CD4-positive, alpha-beta T cell (primary cell): ENCODE data around the gene HMCN2. TPM values are rescaled to one million over a fixed set of nuclear protein-coding genes. Genes with fewer than 3 reads are reported as not detected.

ENCODE experiments used
- ATAC-seq: fragments of 200-7000 bp; cut with Tn5 transposase; one replicate; pipeline ENCODE4 v1.10.0; 2022; ENCODE audit warnings: mild to moderate bottlenecking; ENCODE audit not compliant: poor library complexity
- CTCF ChIA-PET: fragments of 350-600 bp; sonication (Branson Sonifier 250); formaldehyde crosslinking; loops from one replicate; lab custom pipeline; 2021; ENCODE audit warnings: antibody characterized with exemption, inconsistent platforms; lab: Charles Lee
- POLR2A ChIA-PET: fragments of 350-600 bp; sonication (Branson Sonifier 250); formaldehyde crosslinking; loops from one replicate; lab custom pipeline; 2021; ENCODE audit warnings: antibody characterized with exemption, inconsistent platforms; lab: Charles Lee
- DNase-seq, 14 experiments: peaks; one replicate each; pipeline ENCODE4 v3.0.0-alpha.2; 2013 to 2020; ENCODE audit warnings: mixed read lengths in 2 of 14
- H3K27ac ChIP-seq, 2 donors: one replicate each; pipeline versions ENCODE4 v1.5.1 to v1.7.0; 2013; ENCODE audit warnings: low read length in 2 of 2, low read depth in 1 of 2, mild to moderate bottlenecking in 1 of 2
- H3K27me3 ChIP-seq, 2 experiments: 1 replicate in 1 of 2; 2 replicates in 1 of 2; pipeline versions ENCODE4 v1.6.1 to v1.7.0; 2013; ENCODE audit warnings: low read length in 2 of 2, control low read depth in 1 of 2, mild to moderate bottlenecking in 1 of 2, moderate library complexity in 1 of 2; ENCODE audit not compliant: insufficient read depth in 2 of 2, control insufficient read depth in 1 of 2
- H3K36me3 ChIP-seq: one replicate; pipeline ENCODE4 v1.6.1; 2013; ENCODE audit warnings: low read length, control low read depth; ENCODE audit not compliant: insufficient read depth
- H3K4me1 ChIP-seq: one replicate; pipeline ENCODE4 v1.6.1; 2013; ENCODE audit warnings: low read length, control low read depth; ENCODE audit not compliant: insufficient read depth
- H3K4me3 ChIP-seq: one replicate; pipeline ENCODE4 v1.5.1; 2013; ENCODE audit warnings: mild to moderate bottlenecking, low read length, moderate library complexity
- H3K9me3 ChIP-seq, 2 experiments: 1 replicate in 1 of 2; 2 replicates in 1 of 2; pipeline versions ENCODE4 v1.6.1 to v1.7.0; 2013; ENCODE audit warnings: low read length in 2 of 2, mild to moderate bottlenecking in 2 of 2, control low read depth in 1 of 2, moderate library complexity in 1 of 2; ENCODE audit not compliant: control insufficient read depth in 1 of 2, insufficient read depth in 1 of 2
- H3K27ac Mint-ChIP-seq: one replicate; pipeline ENCODE4 v1.8.0; 2020; ENCODE audit warnings: mixed read lengths
- H3K27me3 Mint-ChIP-seq: one replicate; pipeline ENCODE4 v1.8.0; 2021; ENCODE audit warnings: mixed read lengths
- H3K36me3 Mint-ChIP-seq: one replicate; pipeline ENCODE4 v1.8.0; 2021; ENCODE audit warnings: low read depth, mixed read lengths
- H3K4me1 Mint-ChIP-seq: one replicate; pipeline ENCODE4 v1.8.0; 2021; ENCODE audit warnings: low read depth, mixed read lengths
- H3K4me3 Mint-ChIP-seq: one replicate; pipeline ENCODE4 v1.8.0; 2020; ENCODE audit warnings: mild to moderate bottlenecking, mixed read lengths
- H3K9me3 Mint-ChIP-seq: one replicate; pipeline ENCODE4 v1.8.0; 2020; ENCODE audit warnings: mixed read lengths
- intact Hi-C, 2 experiments: fragments of 100-400 bp; cut with DNase I in 1 of 2; cut with micrococcal nuclease in 1 of 2; formaldehyde crosslinking; loops; one replicate each; pipeline versions ENCODE4 v1.15.1 to v1.9.0; 2023 to 2025; cut with DNase I, micrococcal nuclease
- total RNA-seq, 174 experiments: library from RNA in 2 of 174; stranded (reverse) in 2 of 174; gene quantifications; one replicate each; pipeline ENCODE4 v1.2.3 and lab custom pipeline; 2021 to 2026
- TF ChIP-seq, protein P1 (sequence below): fragments of 200-600 bp; IDR thresholded peaks from one replicate; pipeline ENCODE4 v1.8.0; 2022; ENCODE audit warnings: antibody characterized with exemption, mild to moderate bottlenecking

The HMCN2 gene
- total RNA-seq, 2 experiments from 2014 or later = not detected

- Histone ChIP-seq H3K27me3 (peaks cover 38 to 46% of the 10 kb centered on the region in 2 experiments), H3K36me3 (no peaks in the 10 kb centered on the region), H3K4me1 (no peaks in the 10 kb centered on the region), H3K4me3 (no peak overlapping the region), H3K9me3 (peaks cover 0 to 17% of the 10 kb centered on the region in 2 experiments), H3K27ac (no peak overlapping the region)
- ChIA-PET POLR2A (no interaction called here), CTCF (no interaction called here)
- no peaks in the 10 kb centered on the region for H3K9me3 Mint-ChIP-seq
- TF ChIP-seq, protein P1, sequence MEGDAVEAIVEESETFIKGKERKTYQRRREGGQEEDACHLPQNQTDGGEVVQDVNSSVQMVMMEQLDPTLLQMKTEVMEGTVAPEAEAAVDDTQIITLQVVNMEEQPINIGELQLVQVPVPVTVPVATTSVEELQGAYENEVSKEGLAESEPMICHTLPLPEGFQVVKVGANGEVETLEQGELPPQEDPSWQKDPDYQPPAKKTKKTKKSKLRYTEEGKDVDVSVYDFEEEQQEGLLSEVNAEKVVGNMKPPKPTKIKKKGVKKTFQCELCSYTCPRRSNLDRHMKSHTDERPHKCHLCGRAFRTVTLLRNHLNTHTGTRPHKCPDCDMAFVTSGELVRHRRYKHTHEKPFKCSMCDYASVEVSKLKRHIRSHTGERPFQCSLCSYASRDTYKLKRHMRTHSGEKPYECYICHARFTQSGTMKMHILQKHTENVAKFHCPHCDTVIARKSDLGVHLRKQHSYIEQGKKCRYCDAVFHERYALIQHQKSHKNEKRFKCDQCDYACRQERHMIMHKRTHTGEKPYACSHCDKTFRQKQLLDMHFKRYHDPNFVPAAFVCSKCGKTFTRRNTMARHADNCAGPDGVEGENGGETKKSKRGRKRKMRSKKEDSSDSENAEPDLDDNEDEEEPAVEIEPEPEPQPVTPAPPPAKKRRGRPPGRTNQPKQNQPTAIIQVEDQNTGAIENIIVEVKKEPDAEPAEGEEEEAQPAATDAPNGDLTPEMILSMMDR = no peak
- no peak for DNase-seq
- H3K4me3 Mint-ChIP-seq = no peak overlapping the region
- peaks cover 49% of the 10 kb centered on the region for H3K27me3 Mint-ChIP-seq
- ATAC-seq = no peak
- no peak overlapping the region for H3K27ac Mint-ChIP-seq
- no peaks in the 10 kb centered on the region for H3K4me1 Mint-ChIP-seq
- intact Hi-C loops = no loop called here
- H3K36me3 Mint-ChIP-seq = no peaks in the 10 kb centered on the region
These were observed 201.1 kb downstream of the HMCN2 start for GRCh38 chr9:130466537-130467217.

GRCh38 chr9:130467316-130467715 is 201.8 kb downstream of the HMCN2 start:
- Histone ChIP-seq H3K9me3 (peaks cover 0 to 22% of the 10 kb centered on the region in 2 experiments), H3K36me3 (no peaks in the 10 kb centered on the region), H3K27me3 (peaks cover 38 to 50% of the 10 kb centered on the region in 2 experiments), H3K27ac (no peak overlapping the region), H3K4me1 (no peaks in the 10 kb centered on the region), H3K4me3 (no peak overlapping the region)
- Mint-ChIP-seq H3K9me3 (no peaks in the 10 kb centered on the region), H3K4me1 (no peaks in the 10 kb centered on the region), H3K27me3 (peaks cover 49% of the 10 kb centered on the region), H3K36me3 (no peaks in the 10 kb centered on the region), H3K27ac (no peak overlapping the region), H3K4me3 (no peak overlapping the region)
- ChIA-PET POLR2A (no interaction called here), CTCF (no interaction called here)
- ATAC-seq = no peak
- no peak for DNase-seq
- intact Hi-C loops = no loop called here
- TF ChIP-seq, protein P1 = no peak

- ATAC-seq = no peak
These were observed 203.0 kb downstream of the HMCN2 start for GRCh38 chr9:130468566-130468965.

More at GRCh38 chr9:130468566-130468965, 203.0 kb downstream of the HMCN2 start:
- H3K4me1 Mint-ChIP-seq = no peaks in the 10 kb centered on the region
- H3K27ac ChIP-seq = no peak overlapping the region
- H3K27me3 Mint-ChIP-seq = peaks cover 42% of the 10 kb centered on the region
- H3K36me3 Mint-ChIP-seq = no peaks in the 10 kb centered on the region
- peaks cover 0 to 26% of the 10 kb centered on the region in 2 experiments for H3K9me3 ChIP-seq
- no peaks in the 10 kb centered on the region for H3K36me3 ChIP-seq
- H3K27ac Mint-ChIP-seq = no peak overlapping the region
- H3K4me3 Mint-ChIP-seq = no peak overlapping the region
- H3K27me3 ChIP-seq = peaks cover 49 to 54% of the 10 kb centered on the region in 2 experiments
- TF ChIP-seq, protein P1 = no peak
- H3K4me3 ChIP-seq = no peak overlapping the region
- no peaks in the 10 kb centered on the region for H3K9me3 Mint-ChIP-seq
- intact Hi-C loops = no loop called here
- ChIA-PET CTCF (no interaction called here), POLR2A (no interaction called here)
- DNase-seq = no peak
- H3K4me1 ChIP-seq = no peaks in the 10 kb centered on the region
